IPS-15b (cell line): ENCODE measurements around the gene AVPR1B.
"Not testable (repeated sequence)": the region's sequence is repeated elsewhere in the genome, so short reads cannot be mapped to it uniquely, and the experiment has no call there.

ENCODE experiments used
- H3K27me3 ChIP-seq: one replicate; pipeline ENCODE4 v1.6.1; 2013; ENCODE audit warnings: low read length; ENCODE audit not compliant: control insufficient read depth, insufficient read depth
- H3K36me3 ChIP-seq: one replicate; pipeline ENCODE4 v1.6.1; 2013; ENCODE audit warnings: low read length; ENCODE audit not compliant: control insufficient read depth, insufficient read depth
- H3K4me1 ChIP-seq: one replicate; pipeline ENCODE4 v1.6.1; 2013; ENCODE audit warnings: mild to moderate bottlenecking, low read length; ENCODE audit not compliant: control insufficient read depth, insufficient read depth
- H3K4me3 ChIP-seq: one replicate; pipeline ENCODE4 v1.5.1; 2013; ENCODE audit warnings: low read depth, low read length
- H3K9ac ChIP-seq: one replicate; pipeline ENCODE4 v1.6.1; 2013; ENCODE audit warnings: low read depth, mild to moderate bottlenecking, low read length
- H3K9me3 ChIP-seq: one replicate; pipeline ENCODE4 v1.6.1; 2013; ENCODE audit warnings: mild to moderate bottlenecking, low read length; ENCODE audit not compliant: control insufficient read depth, insufficient read depth

AVPR1B gene

DNA sequence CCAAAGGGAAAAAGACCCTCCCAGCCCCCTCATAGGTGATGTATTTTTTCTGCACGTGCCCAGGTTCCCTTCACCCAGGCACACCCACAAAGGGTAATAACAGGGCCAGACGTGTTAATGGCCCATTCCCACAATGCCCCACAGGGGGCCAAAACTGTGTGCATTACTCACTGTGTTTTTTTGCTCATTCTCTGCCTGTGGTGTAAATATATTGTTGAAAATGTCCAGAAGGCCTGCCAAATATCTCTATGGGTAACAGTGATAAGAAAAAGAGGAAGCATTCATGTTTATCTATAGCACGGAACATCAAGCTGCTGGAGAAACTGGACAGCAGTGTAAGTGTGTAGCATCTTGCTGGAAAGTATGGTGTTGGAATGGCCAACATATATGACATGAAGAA is 42.3 kb downstream of the AVPR1B start:
- Histone ChIP-seq H3K36me3 (no peaks in the 10 kb centered on the region), H3K4me3 (no peak overlapping the region), H3K4me1 (peaks cover 10% of the 10 kb centered on the region), H3K27me3 (no peaks in the 10 kb centered on the region), H3K9ac (no peak overlapping the region), H3K9me3 (no peaks in the 10 kb centered on the region)

DNA sequence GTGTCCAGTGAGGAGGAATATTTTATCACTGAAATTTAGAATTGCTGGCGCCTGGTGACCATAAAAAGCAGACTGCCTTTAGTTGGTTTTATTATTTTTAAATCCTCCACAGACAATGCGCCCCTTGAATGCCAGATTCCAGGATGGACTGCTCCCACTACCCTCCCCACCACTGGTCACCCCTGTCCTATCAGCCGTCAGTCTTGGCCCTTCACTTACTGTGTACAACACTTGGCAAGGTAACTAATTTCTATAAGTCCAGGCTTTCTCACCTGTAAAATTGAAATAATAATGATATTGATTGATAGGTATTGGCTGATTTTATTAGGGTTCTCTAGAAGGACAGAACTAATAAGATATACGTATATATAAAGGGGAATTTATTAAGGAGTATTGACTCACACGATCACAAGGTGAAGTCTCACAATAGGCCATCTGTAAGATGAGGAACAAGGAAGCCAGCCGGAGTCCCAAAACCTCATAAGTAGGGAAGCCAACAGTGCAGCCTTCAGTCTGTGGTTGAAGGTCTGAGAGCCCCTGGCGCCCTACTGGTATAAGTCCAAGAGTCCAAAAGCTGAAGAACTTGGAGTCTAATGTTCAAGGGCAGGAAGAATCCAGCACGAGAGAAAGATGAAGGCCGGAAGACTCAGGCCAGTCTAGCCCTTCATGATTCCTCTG is 46.4 kb downstream of the AVPR1B start:
- Histone ChIP-seq H3K4me1 (peaks cover 1% of the 10 kb centered on the region), H3K9me3 (no peaks in the 10 kb centered on the region), H3K27me3 (no peaks in the 10 kb centered on the region), H3K4me3 (no peak overlapping the region), H3K9ac (no peak overlapping the region), H3K36me3 (no peaks in the 10 kb centered on the region)

DNA sequence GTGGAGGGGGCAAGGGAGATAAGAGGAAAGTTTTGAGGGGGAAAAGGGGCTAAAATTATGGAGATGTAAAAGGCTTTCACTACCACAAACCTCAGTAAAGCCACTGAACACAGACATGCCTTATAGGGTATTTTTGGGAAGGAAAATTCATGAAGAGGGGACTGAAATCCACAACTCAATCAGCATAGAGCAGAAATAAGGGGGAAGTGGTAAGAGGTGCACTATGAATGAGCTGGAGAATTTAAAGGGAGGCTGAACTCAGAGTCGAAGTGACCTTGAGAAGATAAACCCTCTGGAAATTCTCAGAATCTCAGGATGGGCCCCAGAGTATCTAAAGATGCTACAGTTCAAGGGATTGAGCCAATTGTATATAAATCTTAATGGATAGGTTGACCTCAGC is 48.9 kb downstream of the AVPR1B start:
- Histone ChIP-seq H3K27me3 (no peaks in the 10 kb centered on the region), H3K9me3 (no peaks in the 10 kb centered on the region), H3K9ac (no peak overlapping the region), H3K4me3 (no peak overlapping the region), H3K4me1 (no peaks in the 10 kb centered on the region), H3K36me3 (no peaks in the 10 kb centered on the region)

DNA sequence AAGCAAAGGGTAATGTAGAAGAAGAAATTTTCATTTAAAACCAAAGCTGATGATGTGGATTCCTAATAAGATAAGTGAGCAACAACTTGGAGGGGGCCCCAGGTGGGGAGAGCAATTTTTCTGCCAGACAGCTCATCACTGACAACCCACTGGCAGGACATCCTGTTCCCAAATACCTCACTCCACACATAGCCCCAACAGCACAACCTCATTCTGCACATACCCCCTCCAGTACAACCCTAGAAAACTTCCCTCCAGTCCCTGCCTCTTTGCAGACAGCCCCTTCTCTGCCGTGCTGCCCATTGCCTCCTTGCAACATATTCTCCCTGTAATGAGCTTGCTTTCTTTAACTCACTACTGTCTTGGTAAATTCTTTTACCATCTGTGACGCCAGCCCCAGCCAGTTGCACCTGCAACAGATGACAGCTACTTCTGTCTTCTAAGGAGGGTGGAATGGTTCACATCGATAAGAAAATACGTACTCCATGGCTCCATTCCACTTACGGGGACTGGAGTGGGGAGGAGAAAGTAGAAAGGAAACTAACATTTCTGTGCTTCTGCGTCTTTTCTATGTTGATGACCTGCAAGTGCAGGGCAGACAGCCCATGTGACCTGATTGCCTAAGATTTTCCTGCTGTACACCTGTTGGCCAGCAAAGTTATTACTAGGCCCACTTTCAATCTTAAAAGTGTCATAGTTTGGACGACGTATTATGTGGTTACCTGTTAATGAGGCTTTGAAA is 49.5 kb downstream of the AVPR1B start:
- Histone ChIP-seq H3K9ac (no peak overlapping the region), H3K36me3 (no peaks in the 10 kb centered on the region), H3K4me1 (no peaks in the 10 kb centered on the region)

DNA sequence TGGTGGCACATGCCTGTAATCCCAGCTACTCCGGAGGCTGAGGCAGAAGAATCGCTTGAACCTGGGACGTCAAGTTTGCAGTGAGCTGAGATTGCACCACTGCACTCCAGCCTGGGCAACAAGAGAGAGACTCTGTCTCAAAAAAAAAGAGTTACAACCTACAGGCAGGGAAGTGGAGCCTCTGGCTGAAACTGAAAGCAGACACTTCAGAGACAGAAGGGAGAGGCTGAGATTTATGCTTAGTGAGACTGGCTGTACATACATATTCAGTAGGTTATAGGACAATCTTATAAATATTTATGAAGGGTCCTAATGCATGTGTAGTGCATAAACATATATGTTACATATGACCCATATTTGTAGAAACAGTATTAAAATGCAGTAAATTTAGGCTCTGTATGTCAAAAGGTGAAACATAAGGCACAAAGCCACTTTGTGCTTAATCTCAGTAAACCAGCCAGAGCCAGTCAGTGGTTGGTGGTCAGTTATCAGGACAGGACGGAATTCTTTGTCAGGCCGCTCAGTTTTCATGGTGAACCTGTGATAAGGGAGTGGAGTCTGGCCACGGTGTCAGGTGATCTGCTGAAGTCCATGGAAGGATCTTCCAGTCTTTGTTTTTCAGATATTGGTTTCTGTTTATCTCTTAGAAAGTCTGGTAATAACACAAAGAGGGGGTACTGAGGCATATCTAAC is 50.6 kb downstream of the AVPR1B start:
- Histone ChIP-seq H3K36me3 (no peaks in the 10 kb centered on the region), H3K9me3 (peaks cover 7% of the 10 kb centered on the region), H3K9ac (no peak overlapping the region), H3K4me3 (no peak overlapping the region), H3K27me3 (no peaks in the 10 kb centered on the region), H3K4me1 (no peaks in the 10 kb centered on the region)

More for the DNA sequence above, 49.5 kb downstream of the AVPR1B start:
- H3K4me3 ChIP-seq: no peak overlapping the region
- H3K9me3 ChIP-seq: peaks cover 6% of the 10 kb centered on the region
- H3K27me3 ChIP-seq: no peaks in the 10 kb centered on the region

DNA sequence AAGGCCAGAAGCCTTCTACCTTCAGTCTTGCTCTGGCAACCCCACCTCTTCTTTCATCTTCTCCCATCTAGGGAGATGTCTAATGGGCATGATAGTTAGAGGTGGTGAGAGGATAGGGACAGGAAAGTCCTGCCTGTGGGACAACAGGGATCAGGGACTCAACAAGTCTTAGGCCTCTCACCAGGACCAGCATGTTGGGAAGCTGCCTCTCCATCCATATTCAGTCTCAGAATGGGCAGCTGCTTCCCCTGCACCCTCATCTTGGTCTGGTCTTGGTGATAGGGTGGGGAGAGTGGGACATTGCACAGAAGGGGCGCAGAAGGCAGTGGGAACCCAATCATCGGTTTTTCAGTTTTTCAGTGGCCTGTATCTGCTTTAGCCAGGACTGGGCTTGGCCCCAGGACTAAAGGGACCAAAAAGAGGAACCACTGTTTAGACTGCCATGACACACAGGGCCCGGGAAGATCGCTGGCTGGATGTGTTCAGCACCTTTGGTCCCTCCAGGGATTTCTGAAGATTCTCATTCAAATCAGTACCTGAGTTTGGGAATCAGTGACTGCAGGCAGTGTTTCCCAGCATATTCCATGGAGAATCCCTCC is 51.5 kb downstream of the AVPR1B start:
- H3K9me3 ChIP-seq: peaks cover 7% of the 10 kb centered on the region
- H3K36me3 ChIP-seq: no peaks in the 10 kb centered on the region
- no peak overlapping the region for H3K9ac ChIP-seq
- H3K27me3 ChIP-seq: no peaks in the 10 kb centered on the region
- no peaks in the 10 kb centered on the region for H3K4me1 ChIP-seq
- H3K4me3 ChIP-seq: no peak overlapping the region

DNA sequence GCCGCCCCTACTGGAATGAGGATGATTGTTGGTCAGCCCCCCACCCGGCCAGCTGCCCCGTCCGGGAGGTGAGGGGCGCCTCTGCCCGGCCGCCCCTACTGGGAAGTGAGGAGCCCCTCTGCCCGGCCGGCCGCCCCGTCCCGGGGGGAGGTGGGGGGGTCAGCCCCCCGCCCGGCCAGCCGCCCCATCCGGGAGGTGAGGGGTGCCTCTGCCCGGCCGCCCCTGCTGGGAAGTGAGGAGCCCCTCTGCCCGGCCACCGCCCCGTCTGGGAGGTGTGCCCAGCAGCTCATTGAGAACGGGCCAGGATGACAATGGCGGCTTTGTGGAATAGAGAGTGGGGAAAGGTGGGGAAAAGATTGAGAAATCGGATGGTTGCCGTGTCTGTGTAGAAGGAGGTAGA is 52.7 kb downstream of the AVPR1B start:
- H3K27me3 ChIP-seq, H3K9ac ChIP-seq, H3K4me3 ChIP-seq, H3K4me1 ChIP-seq, H3K36me3 ChIP-seq, H3K9me3 ChIP-seq: not testable (repeated sequence)

DNA sequence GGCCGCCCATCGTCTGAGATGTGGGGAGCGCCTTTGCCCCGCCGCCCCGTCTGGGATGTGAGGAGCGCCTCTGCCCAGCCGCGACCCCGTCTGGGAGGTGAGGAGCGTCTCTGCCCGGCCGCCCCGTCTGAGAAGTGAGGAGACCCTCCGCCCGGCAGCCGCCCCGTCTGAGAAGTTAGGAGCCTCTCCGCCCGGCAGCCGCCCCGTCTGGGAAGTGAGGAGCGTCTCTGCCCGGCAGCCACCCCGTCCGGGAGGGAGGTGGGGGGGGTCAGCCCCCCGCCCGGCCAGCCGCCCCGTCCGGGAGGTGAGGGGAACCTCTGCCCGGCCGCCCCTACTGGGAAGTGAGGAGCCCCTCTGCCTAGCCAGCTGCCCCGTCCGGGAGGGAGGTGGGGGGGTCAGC is 53.2 kb downstream of the AVPR1B start:
- H3K9ac ChIP-seq, H3K36me3 ChIP-seq, H3K27me3 ChIP-seq, H3K4me3 ChIP-seq, H3K4me1 ChIP-seq, H3K9me3 ChIP-seq: not testable (repeated sequence)

DNA sequence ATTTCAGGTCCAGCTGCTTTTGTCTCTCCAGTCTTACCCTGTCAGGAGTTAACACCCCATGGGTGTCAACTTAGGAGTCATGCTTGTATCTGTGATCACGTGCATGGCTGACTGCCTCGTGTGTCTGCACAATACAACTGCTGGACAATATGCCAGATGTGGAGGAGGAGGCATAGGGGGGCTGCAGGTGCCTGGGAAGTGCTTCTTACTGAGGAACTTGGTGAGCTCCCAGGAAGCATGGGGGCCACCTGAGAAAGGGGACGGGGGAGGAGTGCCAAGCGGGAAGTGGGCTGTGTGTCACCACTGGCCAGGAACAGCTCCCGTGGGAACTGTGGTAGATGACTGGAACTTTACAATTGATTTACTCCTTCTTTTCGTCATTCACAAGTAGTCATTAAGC is 54.7 kb downstream of the AVPR1B start:
- Histone ChIP-seq H3K4me3 (no peak overlapping the region), H3K9me3 (peaks cover 7% of the 10 kb centered on the region), H3K9ac (no peak overlapping the region), H3K4me1 (no peaks in the 10 kb centered on the region), H3K27me3 (no peaks in the 10 kb centered on the region), H3K36me3 (no peaks in the 10 kb centered on the region)

DNA sequence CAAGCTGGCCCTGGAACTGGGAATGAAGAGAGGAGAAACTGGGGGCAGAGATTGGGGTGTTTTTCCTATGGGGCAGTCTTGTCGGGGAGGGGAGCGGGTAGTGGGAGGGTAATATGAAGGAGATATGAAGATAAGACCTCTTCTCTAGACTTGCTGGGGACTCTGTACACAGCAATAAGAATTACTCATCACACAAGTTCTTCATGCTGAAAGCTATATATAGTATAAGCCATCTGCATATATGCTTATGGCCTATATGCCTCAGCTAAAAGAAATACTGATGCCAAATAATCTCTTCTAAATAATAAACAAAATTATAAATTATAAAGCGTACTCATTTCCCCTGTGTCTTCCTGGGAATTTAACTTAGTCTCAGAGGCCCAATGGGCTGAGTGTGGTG is 56.3 kb downstream of the AVPR1B start:
- Histone ChIP-seq H3K4me1 (no peaks in the 10 kb centered on the region), H3K9me3 (peaks cover 7% of the 10 kb centered on the region), H3K27me3 (no peaks in the 10 kb centered on the region), H3K9ac (no peak overlapping the region), H3K4me3 (no peak overlapping the region), H3K36me3 (no peaks in the 10 kb centered on the region)
